RWPE2 (cell line): Measurements from ENCODE around the gene UBE3C.

ENCODE experiments used
- ATAC-seq: fragments of 200-7000 bp; cut with Tn5 transposase; 3 replicates; pipeline ENCODE4 v1.9.1; 2021; ENCODE audit warnings: low read depth
- DNase-seq: peaks from one replicate; pipeline ENCODE4 v3.0.0-alpha.2; 2020; ENCODE audit warnings: low spot score
- H3K27ac ChIP-seq: fragments of 450-650 bp; 2 replicates; pipeline ENCODE4 v1.5.1; 2017; ENCODE audit warnings: mild to moderate bottlenecking; ENCODE audit not compliant: poor library complexity, severe bottlenecking
- H3K27me3 ChIP-seq: fragments of 250-450 bp; sonication (Bioruptor Pico); 2 replicates; pipeline ENCODE4 v1.5.1; 2021; ENCODE audit warnings: mild to moderate bottlenecking, moderate library complexity; ENCODE audit not compliant: insufficient read depth, poor library complexity, severe bottlenecking
- H3K36me3 ChIP-seq: fragments of 250-450 bp; sonication (Bioruptor Pico); 2 replicates; pipeline ENCODE4 v1.5.1; 2020; ENCODE audit warnings: low read depth, mild to moderate bottlenecking, moderate library complexity
- H3K4me1 ChIP-seq: fragments of 250-450 bp; sonication (Bioruptor Pico); 2 replicates; pipeline ENCODE4 v1.5.1; 2021; ENCODE audit warnings: mild to moderate bottlenecking, moderate library complexity; ENCODE audit not compliant: insufficient read depth, poor library complexity, severe bottlenecking
- H3K4me3 ChIP-seq: fragments of 250-450 bp; sonication (Bioruptor Pico); 2 replicates; pipeline ENCODE4 v1.5.1; 2021; ENCODE audit warnings: mild to moderate bottlenecking, moderate library complexity; ENCODE audit not compliant: severe bottlenecking
- H3K9me3 ChIP-seq: fragments of 250-450 bp; sonication (Bioruptor Pico); 2 replicates; pipeline ENCODE4 v1.5.1; 2021; ENCODE audit warnings: mild to moderate bottlenecking, moderate library complexity; ENCODE audit not compliant: severe bottlenecking
- CTCF ChIP-seq: fragments of 450-650 bp; IDR thresholded peaks from one replicate; pipeline ENCODE4 v1.5.1; 2017; ENCODE audit warnings: mild to moderate bottlenecking, moderate library complexity; ENCODE audit not compliant: poor library complexity, severe bottlenecking

Gene UBE3C

GRCh38 chr7:157309988-157310668 is 171.4 kb downstream of the UBE3C start:
- Histone ChIP-seq H3K27ac (peak overlapping the region; percentile 99), H3K36me3 (no peaks in the 10 kb centered on the region), H3K27me3 (no peaks in the 10 kb centered on the region), H3K4me1 (peaks cover 22% of the 10 kb centered on the region), H3K9me3 (no peaks in the 10 kb centered on the region), H3K4me3 (no peak overlapping the region)
- ATAC-seq, result peak; percentile 93
- TF ChIP-seq CTCF, result no peak
- DNase-seq, result no peak

- Histone ChIP-seq H3K9me3 (no peaks in the 10 kb centered on the region), H3K27me3 (no peaks in the 10 kb centered on the region), H3K27ac (peak overlapping the region; percentile 99), H3K4me1 (peaks cover 22% of the 10 kb centered on the region), H3K4me3 (no peak overlapping the region), H3K36me3 (no peaks in the 10 kb centered on the region)
- TF ChIP-seq CTCF, result no peak
- ATAC-seq (no peak), DNase-seq (no peak)
Measured at GRCh38 chr7:157310676-157311185, 172.0 kb downstream of the UBE3C start.

- Histone ChIP-seq H3K4me1 (peaks cover 27% of the 10 kb centered on the region), H3K36me3 (no peaks in the 10 kb centered on the region), H3K4me3 (no peak overlapping the region), H3K27ac (no peak overlapping the region), H3K27me3 (no peaks in the 10 kb centered on the region), H3K9me3 (no peaks in the 10 kb centered on the region)
- DNase-seq, result no peak
- no peak for TF ChIP-seq CTCF
- ATAC-seq, result no peak
Measured at GRCh38 chr7:157312941-157313340, 174.2 kb downstream of the UBE3C start.

- H3K9me3 ChIP-seq, result no peaks in the 10 kb centered on the region
- no peak for ATAC-seq
- H3K4me1 ChIP-seq, result peaks cover 34% of the 10 kb centered on the region
- no peaks in the 10 kb centered on the region for H3K27me3 ChIP-seq
- H3K36me3 ChIP-seq, result no peaks in the 10 kb centered on the region
- H3K4me3 ChIP-seq, result no peak overlapping the region
- H3K27ac ChIP-seq, result no peak overlapping the region
- DNase-seq, result no peak
- TF ChIP-seq CTCF, result no peak
Measured at GRCh38 chr7:157313645-157314044, 174.9 kb downstream of the UBE3C start.
